Measurements from ENCODE around the gene ATP5PD.
A peak's percentile ranks its signal among the peaks of the same experiment; 100 is the strongest.
"Not testable (repeated sequence)": the region's sequence is repeated elsewhere in the genome, so short reads cannot be mapped to it uniquely, and the experiment has no call there.

The ATP5PD gene

GRCh38 chr17:75013092-75013559, 33.6 kb downstream of the ATP5PD start:
- DNase-seq: no peak

GRCh38 chr17:75012346-75013091, 34.2 kb downstream of the ATP5PD start, which contains the start of gene MRPL58:
MRPL58 (plus strand) TSS chr17:75012670; CDS start chr17:75012687, 17 bp downstream.
- peak; percentile 50 to 78 (median 64) for DNase-seq

- no peak for DNase-seq
Measured at GRCh38 chr17:75012096-75012345, 34.7 kb downstream of the ATP5PD start.

- DNase-seq: no peak
Measured at GRCh38 chr17:75011401-75012095, 35.2 kb downstream of the ATP5PD start.

- no peak for DNase-seq
Measured at GRCh38 chr17:75010683-75011400, 35.9 kb downstream of the ATP5PD start.

- no peak for DNase-seq
Measured at GRCh38 chr17:75009139-75009724, 37.5 kb downstream of the ATP5PD start.

- DNase-seq: no peak
Measured at GRCh38 chr17:75008373-75008772, 38.4 kb downstream of the ATP5PD start.

- DNase-seq: peak in 1 of 6 experiments; percentile 3
Measured at GRCh38 chr17:75006653-75007052, 40.1 kb downstream of the ATP5PD start.

GRCh38 chr17:75006084-75006483, 40.7 kb downstream of the ATP5PD start:
- DNase-seq: not testable (repeated sequence)

GRCh38 chr17:75005291-75005690, 41.5 kb downstream of the ATP5PD start:
- DNase-seq: no peak

GRCh38 chr17:75004371-75004770, 42.4 kb downstream of the ATP5PD start:
- no peak for DNase-seq

- DNase-seq: no peak
Measured at GRCh38 chr17:75003957-75004355, 42.8 kb downstream of the ATP5PD start.

GRCh38 chr17:75003070-75003956, 43.5 kb downstream of the ATP5PD start:
- no peak for DNase-seq

GRCh38 chr17:75001915-75002843, 44.6 kb downstream of the ATP5PD start:
- no peak for DNase-seq

- DNase-seq: no peak
Measured at GRCh38 chr17:74999523-74999922, 47.2 kb downstream of the ATP5PD start.

GRCh38 chr17:74998783-74999182, 48.0 kb downstream of the ATP5PD start:
- DNase-seq: no peak

GRCh38 chr17:74995847-74996246, 50.9 kb downstream of the ATP5PD start:
- no peak for DNase-seq

- no peak for DNase-seq
Measured at GRCh38 chr17:74994440-74994839, 52.3 kb downstream of the ATP5PD start.

- DNase-seq: no peak
Measured at GRCh38 chr17:74992223-74992622, 54.5 kb downstream of the ATP5PD start.

- no peak for DNase-seq
Measured at GRCh38 chr17:74990581-74991105, 56.1 kb downstream of the ATP5PD start.

All from stimulated activated naive CD4-positive, alpha-beta T cell (primary cell).